GM20000 (cell line): ENCODE results near the gene SETD4.

Experiments used
- DNase-seq: peaks from one replicate; pipeline ENCODE4 v3.0.0; 2012; ENCODE audit warnings: low spot score
- TF ChIP-seq, protein P1 (sequence below): IDR thresholded peaks from 2 replicates; pipeline ENCODE4 v1.5.1; 2012; ENCODE audit warnings: mild to moderate bottlenecking, control low read depth; ENCODE audit errors: extremely low read depth, missing control alignments

The SETD4 gene

DNA sequence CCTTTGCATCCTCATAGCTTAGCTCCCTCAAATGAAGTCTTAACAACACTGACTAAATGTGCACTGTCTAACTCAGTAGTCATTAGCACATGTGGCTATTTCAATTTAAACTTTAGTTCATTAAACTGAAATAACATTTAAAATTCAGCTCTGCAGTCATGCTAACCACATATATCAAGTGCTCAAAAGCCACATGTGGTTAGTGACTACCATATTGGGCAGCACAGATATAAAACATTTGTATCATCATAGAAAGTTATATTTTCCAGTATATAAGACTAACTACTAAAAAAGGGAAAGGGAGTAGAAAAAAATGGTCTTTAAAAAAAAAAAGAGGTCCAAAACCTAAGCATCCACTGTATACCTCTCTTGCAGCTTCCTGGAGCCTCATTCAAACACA, 64.1 kb downstream of the SETD4 start:
- TF ChIP-seq, protein P1, sequence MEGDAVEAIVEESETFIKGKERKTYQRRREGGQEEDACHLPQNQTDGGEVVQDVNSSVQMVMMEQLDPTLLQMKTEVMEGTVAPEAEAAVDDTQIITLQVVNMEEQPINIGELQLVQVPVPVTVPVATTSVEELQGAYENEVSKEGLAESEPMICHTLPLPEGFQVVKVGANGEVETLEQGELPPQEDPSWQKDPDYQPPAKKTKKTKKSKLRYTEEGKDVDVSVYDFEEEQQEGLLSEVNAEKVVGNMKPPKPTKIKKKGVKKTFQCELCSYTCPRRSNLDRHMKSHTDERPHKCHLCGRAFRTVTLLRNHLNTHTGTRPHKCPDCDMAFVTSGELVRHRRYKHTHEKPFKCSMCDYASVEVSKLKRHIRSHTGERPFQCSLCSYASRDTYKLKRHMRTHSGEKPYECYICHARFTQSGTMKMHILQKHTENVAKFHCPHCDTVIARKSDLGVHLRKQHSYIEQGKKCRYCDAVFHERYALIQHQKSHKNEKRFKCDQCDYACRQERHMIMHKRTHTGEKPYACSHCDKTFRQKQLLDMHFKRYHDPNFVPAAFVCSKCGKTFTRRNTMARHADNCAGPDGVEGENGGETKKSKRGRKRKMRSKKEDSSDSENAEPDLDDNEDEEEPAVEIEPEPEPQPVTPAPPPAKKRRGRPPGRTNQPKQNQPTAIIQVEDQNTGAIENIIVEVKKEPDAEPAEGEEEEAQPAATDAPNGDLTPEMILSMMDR: no peak
- no peak for DNase-seq

DNA sequence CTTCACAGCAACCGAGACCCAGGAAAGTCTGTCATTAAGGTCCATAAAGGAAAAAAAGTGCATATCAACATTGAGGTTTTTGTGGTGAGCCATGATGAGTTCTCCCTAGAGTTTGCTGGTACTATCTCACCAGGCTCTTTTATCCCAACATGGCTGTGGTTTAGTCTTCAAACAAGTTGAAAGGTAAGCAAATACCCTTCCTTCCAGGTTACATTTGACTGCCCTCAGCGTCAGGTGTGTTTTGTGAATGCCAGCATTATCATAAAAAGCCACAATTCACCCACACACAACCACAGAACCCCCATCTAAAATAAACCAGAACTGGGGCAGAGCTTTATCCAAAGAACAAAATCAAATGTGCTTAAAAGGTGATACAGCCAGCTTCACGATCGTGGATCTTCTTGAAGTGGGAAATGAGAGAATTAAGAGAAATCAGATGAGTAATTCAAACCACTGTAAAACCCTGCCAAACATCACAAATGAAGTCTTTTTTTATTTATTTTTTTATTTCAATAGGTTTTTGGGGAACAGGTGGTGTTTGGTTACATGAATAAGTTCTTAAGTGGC, 64.7 kb downstream of the SETD4 start:
- no peak for DNase-seq
- TF ChIP-seq, protein P1: no peak

DNA sequence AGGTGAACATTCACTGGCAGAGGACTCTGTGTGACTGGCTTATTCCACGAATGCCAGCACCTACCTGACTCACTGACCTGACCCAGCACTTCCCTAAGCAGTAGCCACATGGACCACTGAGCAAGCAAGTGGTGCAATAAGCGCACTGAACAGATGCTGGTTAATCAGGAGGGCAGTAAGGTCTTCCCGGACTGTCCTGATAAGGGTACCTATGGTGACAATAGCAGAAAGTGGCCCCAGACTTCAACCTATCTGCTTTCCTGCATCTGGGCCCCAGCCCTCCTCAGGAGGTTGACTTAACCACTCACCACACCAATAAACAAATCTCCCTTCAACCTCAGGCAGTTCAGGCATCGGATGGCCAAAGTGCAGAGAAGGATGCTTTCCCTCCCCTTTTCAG, 65.7 kb downstream of the SETD4 start:
- TF ChIP-seq, protein P1: no peak
- no peak for DNase-seq

DNA sequence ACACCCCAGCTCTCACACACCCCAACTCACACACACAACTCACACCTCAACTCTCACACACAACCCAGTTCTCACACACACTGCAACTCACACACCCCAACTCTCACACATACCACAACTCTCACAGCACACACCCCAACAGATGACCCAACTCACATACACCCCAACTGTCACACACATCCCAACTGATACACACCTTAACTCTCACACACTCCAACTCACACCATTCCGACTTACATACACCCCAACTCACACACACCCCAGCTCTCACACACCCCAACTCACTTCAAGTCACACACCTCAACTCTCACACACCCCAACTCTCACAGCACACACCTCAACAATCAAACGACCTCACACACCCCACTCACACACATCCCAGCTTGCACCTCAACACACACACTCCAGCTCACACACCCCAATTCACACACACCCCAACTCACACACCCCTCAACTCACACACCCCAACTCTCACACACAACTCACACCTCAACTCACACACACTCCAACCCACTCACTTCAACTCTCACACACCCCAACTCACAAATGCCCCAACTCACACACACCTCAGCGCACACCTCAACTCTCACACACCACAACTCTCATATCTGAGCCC, 66.3 kb downstream of the SETD4 start:
- DNase-seq: no peak
- TF ChIP-seq, protein P1: no peak

DNA sequence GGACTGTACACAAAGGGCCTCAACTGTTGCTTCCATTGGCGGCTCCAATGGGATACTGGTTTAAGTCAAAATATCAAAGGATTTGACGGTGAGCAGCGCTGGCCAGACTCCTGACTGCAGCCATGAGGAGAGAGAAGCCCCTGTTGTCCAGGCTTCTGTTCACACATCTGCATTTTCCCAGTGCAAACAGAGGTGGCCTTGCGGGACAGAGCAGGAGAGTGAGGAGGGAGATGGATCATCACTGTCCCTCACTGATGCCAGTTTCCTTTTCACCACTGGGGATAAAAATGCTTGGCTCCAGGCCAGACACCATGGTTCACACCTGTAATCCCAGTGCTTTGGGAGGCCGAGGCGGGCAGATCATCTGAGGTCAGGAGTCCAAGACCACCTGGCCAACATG, 69.2 kb downstream of the SETD4 start:
- TF ChIP-seq, protein P1: no peak
- DNase-seq: no peak

DNA sequence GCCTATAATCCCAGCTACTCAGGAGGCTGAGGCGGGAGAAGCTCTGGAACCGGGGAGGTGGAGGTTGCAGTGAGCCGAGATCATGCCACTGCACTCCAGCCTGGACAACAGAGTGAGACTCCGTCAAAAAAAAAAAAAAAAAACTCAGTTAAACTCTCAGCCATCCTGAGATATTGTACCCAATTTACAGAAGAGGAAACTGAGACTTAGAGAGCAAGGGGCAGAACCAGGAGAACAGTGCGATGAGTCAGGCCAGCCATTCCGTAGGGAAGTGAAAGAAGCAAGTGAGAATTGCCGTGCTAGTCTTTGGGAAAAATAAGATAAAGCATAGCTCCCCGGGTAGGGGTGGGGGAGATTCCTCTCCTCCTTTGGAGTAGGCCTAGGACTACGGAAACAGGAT, 69.7 kb downstream of the SETD4 start:
- DNase-seq: no peak
- TF ChIP-seq, protein P1: no peak

DNA sequence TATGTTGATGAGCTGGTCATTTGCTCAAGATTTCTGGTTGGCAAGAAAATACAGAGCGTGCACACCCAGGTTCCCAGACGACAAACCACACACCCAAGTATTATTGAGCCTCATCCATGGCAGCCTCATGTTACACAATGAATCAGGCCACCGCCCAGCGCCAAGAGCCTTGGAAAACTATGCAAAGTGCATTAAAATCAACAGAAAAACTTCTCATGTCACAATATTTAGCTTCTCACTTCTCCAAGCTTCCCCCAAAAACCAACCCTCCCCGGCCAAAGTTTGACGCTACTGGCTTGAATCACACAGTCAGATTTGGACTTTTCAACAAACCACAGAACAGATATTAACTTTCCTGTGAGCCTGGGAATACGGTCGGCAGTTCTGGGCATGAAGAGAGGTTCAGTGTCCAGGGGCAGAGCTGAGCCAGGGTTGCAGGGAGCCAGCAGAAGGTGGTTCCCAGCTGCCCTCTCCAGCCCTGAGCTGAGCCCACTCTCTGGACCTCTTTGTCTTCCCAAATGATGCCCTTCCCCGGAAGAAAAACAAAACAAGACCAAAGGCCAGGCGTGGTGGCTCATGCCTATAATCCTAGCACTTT, 71.1 kb downstream of the SETD4 start:
- DNase-seq: no peak
- TF ChIP-seq, protein P1: no peak
